HG03103 (cell line): ENCODE data around the gene SYT4.

Source experiments
- ATAC-seq: cut with Tn5 transposase; IDR thresholded peaks from one replicate; pipeline ENCODE4 v1.9.1; 2021; ENCODE audit warnings: low read depth; ENCODE audit not compliant: unreplicated experiment

The SYT4 gene

DNA sequence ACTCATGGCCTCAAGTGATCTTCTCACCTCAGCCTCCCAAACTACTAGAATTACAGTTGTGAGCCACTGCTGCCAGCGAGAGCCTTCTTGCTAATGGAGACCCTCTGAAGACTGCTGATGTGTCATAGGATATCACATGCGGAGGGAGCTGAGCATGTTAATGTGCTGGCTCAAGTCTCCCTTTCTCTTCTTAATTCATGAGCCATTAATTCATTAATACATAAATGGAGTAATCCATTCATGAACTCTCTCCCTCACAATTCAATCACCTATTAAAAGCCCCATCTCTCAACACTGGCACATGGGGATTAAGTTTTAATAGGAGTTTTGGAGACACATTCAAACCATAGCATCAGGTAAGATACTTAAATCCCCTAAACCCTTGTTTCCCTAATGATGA lies 54.8 kb downstream of the SYT4 start:
- ATAC-seq, result no peak

DNA sequence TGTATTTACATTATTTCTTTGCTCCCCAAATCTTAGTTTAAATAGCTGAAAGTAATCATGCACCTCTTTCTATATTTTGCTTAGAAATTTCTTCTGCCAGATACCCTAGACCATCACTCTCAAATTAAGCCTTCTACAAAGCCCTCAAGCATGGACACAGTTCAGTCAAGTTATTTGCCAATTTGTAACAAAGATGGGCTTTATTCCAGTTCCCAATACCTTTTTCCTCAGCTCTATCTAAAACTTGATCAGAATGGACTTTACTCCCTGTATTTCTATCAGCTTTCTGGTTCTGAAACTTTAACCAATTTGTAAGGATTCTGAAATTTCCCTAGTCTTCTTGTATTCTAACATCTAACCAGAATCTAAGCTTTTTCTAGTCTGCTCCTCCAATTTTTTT lies 56.6 kb downstream of the SYT4 start:
- ATAC-seq, result no peak
